Hippocampal formation (tissue), 2 donors: Measurements from ENCODE around the gene C19orf25.

Source experiments
- DNase-seq, 2 donors: peaks; one replicate each; lab custom pipeline; 2025; lab: John Stamatoyannopoulos, UW

Gene C19orf25

DNA sequence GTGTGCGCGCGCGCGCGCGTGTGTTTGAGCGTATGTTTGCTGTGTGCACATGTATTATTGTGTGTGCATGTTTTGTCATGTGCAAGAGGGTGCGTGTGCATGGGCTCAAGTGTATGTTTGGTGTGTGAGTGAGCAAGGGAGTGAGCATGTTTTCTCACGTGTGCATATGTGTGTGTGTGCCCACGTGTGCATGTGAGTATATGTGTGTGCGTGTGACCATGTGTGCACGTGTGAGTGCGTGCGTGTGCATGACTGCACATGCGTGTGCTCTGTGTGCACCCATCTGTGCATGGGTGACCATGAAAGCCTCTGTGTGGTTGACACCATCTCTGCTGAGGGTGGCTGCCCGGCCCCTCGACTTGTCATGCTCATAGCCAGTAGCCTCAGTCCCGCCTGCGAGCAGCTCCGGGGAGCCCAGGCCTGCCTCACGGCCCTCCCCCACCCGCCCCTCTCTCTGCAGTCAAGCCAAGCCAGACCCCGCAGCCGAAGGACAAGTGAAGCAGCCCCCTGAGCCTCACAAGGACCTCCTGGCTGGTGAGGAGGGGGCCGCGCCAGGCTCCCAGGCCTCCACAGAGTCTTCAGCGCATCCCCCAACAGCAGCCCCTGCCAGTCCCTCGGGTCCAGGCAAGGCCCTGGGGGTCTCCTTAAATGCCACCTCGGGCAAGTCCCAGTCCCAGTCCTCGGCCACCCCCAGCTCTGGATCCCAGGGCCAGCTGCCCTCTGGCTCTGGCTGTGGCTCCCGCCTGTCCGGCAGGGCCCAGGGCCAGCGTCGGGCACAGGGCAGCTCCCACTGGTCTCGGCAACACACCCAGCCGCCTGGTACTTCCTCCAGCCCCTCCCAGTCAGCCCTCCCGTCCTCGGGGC lies 17.9 kb upstream of the C19orf25 start:
- no peak for DNase-seq

GRCh38 chr19:1495799-1496713 lies 17.0 kb upstream of the C19orf25 start:
- no peak for DNase-seq

GRCh38 chr19:1495051-1495798 lies 16.2 kb upstream of the C19orf25 start:
- no peak for DNase-seq

- DNase-seq: no peak
Observed at GRCh38 chr19:1494115-1494815, 15.2 kb upstream of the C19orf25 start.

GRCh38 chr19:1492474-1493006 lies 13.5 kb upstream of the C19orf25 start:
- DNase-seq: no peak

- DNase-seq: no peak
Observed at GRCh38 chr19:1491849-1492170, 12.8 kb upstream of the C19orf25 start.

DNA sequence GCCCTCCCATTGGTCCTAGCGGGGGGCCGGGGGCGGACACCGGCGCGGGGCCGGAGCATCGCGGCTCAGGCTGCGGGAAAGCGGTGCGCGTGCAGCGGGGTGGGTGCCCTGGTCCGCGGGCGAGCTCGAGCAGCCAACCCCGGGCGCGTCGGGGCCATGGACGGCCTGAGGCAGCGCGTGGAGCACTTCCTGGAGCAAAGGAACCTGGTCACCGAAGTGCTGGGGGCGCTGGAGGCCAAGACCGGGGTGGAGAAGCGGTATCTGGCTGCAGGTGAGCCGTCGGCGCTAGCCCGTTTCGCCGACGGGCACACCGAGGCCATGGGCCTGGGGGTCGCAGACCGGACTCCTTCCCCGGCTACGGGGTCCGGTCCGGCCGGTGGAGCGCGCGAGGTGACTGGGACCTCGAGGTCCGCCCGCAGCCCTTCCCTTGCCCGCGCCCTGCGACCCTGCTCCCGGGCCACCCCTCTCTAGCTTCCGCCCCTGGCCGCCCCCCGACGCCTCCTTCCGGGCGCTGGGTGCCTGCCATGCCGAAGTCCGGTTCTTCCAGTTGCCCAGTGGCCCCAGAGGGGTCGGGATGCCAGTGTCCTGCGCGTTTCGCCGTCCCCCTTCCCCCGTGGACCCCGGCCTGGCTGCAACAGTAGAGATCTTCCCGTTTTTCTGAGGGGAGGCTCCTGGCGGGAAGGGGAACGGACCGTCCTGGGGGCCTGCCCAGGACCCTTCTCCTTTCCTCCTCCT lies 12.3 kb upstream of the C19orf25 start, which contains the start of gene REEP6:
Gene REEP6 (plus strand): TSS at position 68 of the 735 bp plus-strand sequence. CDS start 89 bp downstream, at position 157.
- DNase-seq: no peak

DNA sequence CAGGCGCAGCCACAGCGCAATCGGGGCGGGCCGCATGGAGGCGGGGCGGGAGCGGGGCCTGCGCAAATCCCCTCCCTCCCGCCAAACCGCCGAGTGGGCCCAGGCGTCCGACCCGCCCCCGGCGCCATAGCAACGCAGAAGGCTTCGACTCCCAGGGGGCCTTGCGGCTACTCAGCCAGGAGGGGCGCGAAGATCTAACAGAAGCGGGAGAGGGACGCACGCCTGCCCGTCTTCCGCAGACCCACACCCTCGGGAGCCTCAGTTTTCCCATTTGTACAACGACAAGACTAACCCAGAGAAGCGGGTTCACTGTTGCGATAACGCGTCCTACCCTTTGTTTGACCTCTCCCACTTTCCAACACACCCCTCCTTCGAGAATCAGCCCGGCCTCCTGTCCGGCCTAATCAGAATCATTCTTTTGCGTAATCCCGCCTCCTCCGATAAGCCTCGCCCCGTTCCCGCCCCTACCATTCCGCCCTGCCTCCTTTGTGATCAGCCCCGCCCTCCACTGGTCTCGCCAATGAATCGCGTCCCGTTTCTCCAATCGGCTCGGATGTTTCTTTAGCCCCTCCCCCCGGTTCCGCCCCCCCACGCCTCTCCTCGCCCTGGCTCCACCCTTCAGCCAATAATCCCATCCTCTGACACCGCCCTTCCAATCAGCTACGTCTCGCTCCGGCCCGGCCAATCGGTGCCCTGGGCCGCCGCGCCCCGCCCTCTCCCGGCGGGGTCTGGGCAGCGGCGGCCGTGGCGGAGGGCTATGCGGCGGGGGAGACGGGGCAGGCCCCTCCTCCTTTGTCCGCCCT lies 11.5 kb upstream of the C19orf25 start, which contains the start of gene PCSK4:
Gene PCSK4 (minus strand): TSS at position 40 of the 803 bp plus-strand sequence. CDS start 4 bp downstream, at position 36.
- DNase-seq: peak; percentile 99 to 100

DNA sequence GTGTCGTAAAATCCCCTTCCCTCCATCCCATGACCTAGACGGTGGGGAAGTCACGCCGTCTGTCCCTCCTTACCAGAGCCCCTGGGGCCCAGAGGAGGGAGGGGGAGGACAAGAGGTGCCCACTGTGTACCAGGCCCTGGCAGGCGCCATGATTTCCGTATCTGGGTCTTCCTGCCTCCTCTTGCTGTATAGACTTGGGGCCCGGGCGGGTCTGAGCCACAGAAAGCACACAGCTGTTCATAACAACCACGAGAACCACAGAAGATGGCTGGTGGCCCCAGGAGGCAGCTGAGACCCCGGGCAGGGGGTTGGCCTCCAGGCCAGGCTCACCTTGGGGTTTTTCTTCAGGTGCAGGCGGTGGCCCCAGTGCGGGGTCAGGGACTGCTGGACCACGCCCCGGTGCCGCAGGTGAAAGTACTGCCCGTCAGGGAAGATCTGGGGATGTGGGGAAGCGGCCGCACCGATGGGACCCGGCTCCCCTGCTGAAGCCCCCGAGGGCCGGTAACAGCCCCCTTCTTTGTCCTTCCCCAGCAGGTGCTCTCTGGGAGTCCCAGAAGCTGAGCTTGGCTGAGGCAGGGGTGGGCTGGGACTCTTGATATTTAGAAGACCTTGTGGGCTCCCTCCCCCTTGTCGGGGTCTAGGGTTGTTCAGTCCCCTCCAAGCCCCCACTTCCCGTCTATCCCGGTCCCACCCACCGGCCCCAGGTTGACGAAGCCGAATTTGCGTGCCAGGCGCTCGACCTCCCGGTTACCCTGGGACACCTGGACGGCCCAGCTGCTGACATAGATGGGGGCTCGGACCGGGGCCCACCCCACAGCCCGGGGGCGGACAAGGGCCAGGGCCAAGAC lies 10.7 kb upstream of the C19orf25 start:
- DNase-seq: no peak

- DNase-seq: no peak
Observed at GRCh38 chr19:1488282-1488601, 9.2 kb upstream of the C19orf25 start.

GRCh38 chr19:1487576-1488281 lies 8.7 kb upstream of the C19orf25 start:
- no peak for DNase-seq

GRCh38 chr19:1486720-1487575 lies 7.9 kb upstream of the C19orf25 start:
- no peak for DNase-seq

DNA sequence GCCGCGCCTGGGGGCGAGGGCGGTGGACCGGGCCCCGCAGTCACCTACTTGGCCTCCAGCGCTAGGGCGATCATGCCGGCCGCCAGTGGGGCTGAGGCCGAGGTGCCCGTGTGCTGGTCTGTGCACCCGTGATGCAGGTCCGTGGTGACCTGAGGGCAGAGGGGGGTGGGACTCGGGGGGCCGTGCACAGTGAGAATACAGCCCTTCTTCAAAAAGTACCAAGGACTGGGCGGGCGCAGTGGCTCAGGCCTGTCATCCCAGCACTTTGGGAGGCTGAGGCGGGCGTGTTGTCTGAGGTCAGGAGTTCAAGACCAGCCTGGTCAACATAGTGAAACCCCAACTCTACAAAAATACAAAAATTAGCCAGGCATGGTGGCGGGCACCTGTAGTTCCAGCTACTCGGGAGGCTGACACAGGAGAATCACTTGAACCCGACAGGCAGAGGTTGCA lies 5.0 kb upstream of the C19orf25 start:
- no peak for DNase-seq

- DNase-seq: no peak
Observed at GRCh38 chr19:1483131-1483978, 4.3 kb upstream of the C19orf25 start.

DNA sequence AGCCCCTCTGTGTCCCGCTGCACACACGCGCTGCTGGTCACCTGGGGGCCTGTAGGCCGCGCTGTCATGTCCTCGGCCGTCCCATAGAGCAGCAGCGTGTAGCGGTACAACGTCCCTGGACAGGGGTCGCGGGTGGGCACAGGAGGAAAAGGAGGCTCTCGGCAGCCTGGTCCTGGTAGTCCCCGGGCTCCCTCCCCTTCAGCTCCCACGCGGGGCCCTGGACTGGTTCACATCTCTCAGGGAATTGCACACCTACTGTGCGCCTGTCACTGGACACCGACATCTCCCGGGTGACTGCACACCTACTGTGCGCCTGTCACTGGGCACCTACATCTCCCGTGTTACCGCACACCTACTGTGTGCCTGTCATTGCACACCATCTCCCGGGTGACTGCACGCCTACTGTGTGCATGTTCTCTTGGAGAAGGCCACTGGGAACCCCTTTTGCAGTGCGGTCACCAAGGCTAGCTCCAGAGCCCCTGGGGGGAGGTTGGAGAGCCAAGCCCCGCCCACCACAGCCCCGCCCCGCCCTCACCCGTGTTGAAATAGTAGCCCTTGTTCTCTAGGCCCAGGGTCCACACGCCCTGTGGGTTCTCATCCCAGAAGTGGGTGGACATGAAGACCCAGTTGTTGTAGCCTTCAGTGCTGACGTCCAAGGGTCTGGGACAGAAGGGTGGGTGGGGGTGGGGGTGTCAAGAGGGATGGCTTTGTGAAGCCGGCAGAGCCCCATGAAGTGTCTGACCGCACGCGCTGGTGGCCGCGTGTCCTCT lies 3.5 kb upstream of the C19orf25 start:
- no peak for DNase-seq
